Activated CD8-positive, alpha-beta T cell treated with anti-CD3 and anti-CD28 coated beads, Interleukin-2, amount 10 ng/mL, durations not matched to agents 7 days and 5 days (primary cell): ENCODE measurements around the gene DMRT1. TPM values are rescaled to one million over a fixed set of nuclear protein-coding genes. Genes with fewer than 3 reads are reported as not detected.
"Not testable (repeated sequence)": the region's sequence is repeated elsewhere in the genome, so short reads cannot be mapped to it uniquely, and the experiment has no call there.

Experiments used
- ATAC-seq: fragments of 150-1000 bp; cut with Tn5 transposase; one replicate; pipeline ENCODE4 v1.10.0; 2021; ENCODE audit warnings: moderate library complexity
- CTCF ChIA-PET: fragments of 350-600 bp; sonication (Branson Sonifier 250); formaldehyde crosslinking; loops from one replicate; lab custom pipeline; 2021; ENCODE audit warnings: antibody characterized with exemption; lab: Charles Lee
- POLR2A ChIA-PET: fragments of 350-600 bp; sonication (Branson Sonifier 250); formaldehyde crosslinking; loops from one replicate; lab custom pipeline; 2021; ENCODE audit warnings: antibody characterized with exemption; lab: Charles Lee
- DNase-seq: peaks from one replicate; pipeline ENCODE4 v3.0.0-alpha.2; 2020
- H3K27ac Mint-ChIP-seq: one replicate; pipeline ENCODE4 v1.8.0; 2021; ENCODE audit warnings: mild to moderate bottlenecking, mixed read lengths
- H3K27me3 Mint-ChIP-seq: one replicate; pipeline ENCODE4 v1.8.0; 2021; ENCODE audit warnings: low read depth, mixed read lengths
- H3K36me3 Mint-ChIP-seq: one replicate; pipeline ENCODE4 v1.8.0; 2021; ENCODE audit warnings: low read depth, mixed read lengths
- H3K4me1 Mint-ChIP-seq: one replicate; pipeline ENCODE4 v1.8.0; 2021; ENCODE audit warnings: low read depth, mixed read lengths
- H3K4me3 Mint-ChIP-seq: one replicate; pipeline ENCODE4 v1.8.0; 2021; ENCODE audit warnings: mild to moderate bottlenecking, mixed read lengths
- H3K9me3 Mint-ChIP-seq: one replicate; pipeline ENCODE4 v1.8.0; 2022; ENCODE audit warnings: mixed read lengths; ENCODE audit not compliant: insufficient read depth
- total RNA-seq, 2 experiments: library from RNA; stranded (reverse); gene quantifications; one replicate each; pipeline ENCODE4 v1.2.3, GENCODE V29; 2021

DMRT1 gene
- total RNA-seq, 2 experiments from 2014 or later = not detected

DNA sequence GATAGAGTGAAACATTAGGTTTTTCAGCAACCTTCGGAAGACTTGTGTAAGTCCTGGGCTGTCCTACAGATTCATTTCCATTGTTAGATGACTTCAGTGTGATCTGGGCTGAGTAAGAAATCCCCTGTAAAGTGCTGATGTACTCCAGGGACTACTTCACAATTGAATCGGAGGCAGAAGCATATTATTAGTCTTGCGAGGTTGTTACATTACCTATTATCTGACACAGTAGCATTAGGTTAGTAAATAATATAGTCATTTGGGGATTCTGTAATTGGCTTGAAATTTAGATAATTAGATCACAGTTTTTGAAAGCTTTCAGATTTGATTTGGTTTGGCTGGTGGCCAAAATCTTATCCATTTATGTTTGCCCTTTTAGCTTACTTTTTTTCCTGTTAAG, 62.4 kb downstream of the DMRT1 start:
- CTCF ChIA-PET = interaction anchor here (1.1 kb wide), 1 partner anchor 101 kb away, joined by 4 read pairs; no protein-coding TSS in a partner anchor
- peaks cover 49% of the 10 kb centered on the region for H3K27me3 Mint-ChIP-seq

DNA sequence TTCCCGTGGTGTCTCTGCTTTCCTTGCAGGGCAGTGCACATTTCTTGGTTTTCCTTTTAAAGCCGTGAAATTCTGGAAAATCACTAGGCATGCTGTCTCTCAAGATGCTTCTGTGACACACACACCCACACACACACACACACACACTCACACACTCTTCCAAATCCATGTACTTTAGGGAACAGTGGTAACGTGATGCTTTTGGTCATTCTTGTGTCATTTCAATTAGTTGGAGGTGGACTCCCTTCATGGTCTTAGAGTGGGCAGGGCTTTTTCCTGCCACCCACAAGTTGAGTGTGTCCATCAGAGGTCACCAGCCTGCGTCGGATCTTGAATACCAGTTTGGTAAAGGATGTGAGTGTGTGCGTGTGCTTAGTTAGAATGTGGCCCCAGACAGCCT, 64.4 kb downstream of the DMRT1 start:
- Mint-ChIP-seq H3K36me3 (no peaks in the 10 kb centered on the region), H3K4me3 (no peak overlapping the region), H3K4me1 (no peaks in the 10 kb centered on the region), H3K27ac (no peak overlapping the region), H3K27me3 (peaks cover 45% of the 10 kb centered on the region), H3K9me3 (no peaks in the 10 kb centered on the region)
- ChIA-PET POLR2A (no interaction called here), CTCF (no interaction called here)
- DNase-seq (no peak), ATAC-seq (no peak)

More for the DNA sequence above, 62.4 kb downstream of the DMRT1 start:
- peaks cover 8% of the 10 kb centered on the region for H3K4me1 Mint-ChIP-seq
- POLR2A ChIA-PET = no interaction called here
- no peaks in the 10 kb centered on the region for H3K36me3 Mint-ChIP-seq
- no peak overlapping the region for H3K4me3 Mint-ChIP-seq
- DNase-seq (no peak), ATAC-seq (no peak)
- H3K9me3 Mint-ChIP-seq = no peaks in the 10 kb centered on the region
- no peak overlapping the region for H3K27ac Mint-ChIP-seq

DNA sequence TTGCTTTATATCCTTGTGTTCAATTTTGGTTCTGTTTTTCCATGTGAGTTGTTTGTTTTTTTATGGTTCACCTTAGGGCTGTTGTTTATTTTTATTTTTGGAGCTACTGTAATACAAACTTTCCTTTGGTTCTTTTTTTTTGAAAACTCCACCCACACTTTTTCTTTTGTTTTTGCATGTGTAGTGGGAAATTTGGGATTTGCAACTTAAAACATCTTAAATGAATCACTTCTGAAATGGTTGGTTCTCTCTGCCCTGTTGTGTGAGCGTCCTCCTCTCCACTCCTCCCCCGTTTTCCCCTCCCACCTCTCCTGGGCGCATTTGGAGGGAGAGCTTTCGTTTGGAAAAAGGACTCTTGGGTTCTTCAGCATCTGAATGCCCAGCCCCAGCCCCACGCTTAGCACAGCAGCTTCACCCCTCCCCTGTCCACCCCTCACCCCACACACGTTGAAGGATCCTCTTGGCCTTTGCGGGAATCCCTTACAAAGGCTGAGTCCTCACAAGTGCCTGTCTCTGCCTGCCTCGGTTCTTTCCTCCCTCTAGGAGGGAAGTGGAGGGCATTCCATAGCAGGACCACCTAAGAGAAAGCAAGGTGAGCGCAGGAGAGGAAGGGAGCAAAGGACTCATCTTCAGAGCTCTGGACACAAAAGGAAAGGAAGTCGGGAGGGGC, 67.2 kb downstream of the DMRT1 start:
- no peaks in the 10 kb centered on the region for H3K4me1 Mint-ChIP-seq
- POLR2A ChIA-PET = interaction anchor here (0.6 kb wide), 1 partner anchor 32 kb away, joined by 3 read pairs; no protein-coding TSS in a partner anchor
- DNase-seq = no peak
- H3K27me3 Mint-ChIP-seq = peaks cover 46% of the 10 kb centered on the region
- H3K9me3 Mint-ChIP-seq = no peaks in the 10 kb centered on the region
- no peaks in the 10 kb centered on the region for H3K36me3 Mint-ChIP-seq
- CTCF ChIA-PET = no interaction called here
- no peak for ATAC-seq
- H3K4me3 Mint-ChIP-seq = no peak overlapping the region
- H3K27ac Mint-ChIP-seq = no peak overlapping the region

DNA sequence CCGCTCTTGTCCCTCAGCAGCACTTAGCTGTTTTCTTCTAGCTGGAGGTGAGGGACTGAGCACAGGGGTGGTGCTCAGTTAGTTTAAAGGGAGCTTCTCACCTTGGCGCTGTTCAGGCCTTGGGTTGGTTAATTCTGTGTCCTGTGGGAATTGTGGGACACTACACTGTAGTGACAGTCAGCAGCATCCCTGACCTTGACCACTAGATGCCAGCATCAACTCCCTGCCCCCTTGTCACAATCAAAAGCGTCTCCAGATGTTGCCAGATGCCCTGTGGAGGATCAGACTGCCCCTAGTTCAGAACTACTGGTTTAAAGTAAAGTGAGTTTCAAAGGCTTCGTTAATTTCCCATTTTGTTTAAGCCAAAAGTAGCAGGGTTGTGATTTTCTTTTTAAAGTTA, 69.5 kb downstream of the DMRT1 start:
- no peak for DNase-seq
- Mint-ChIP-seq H3K9me3 (no peaks in the 10 kb centered on the region), H3K4me1 (no peaks in the 10 kb centered on the region), H3K27me3 (peaks cover 31% of the 10 kb centered on the region), H3K27ac (no peak overlapping the region), H3K4me3 (no peak overlapping the region), H3K36me3 (no peaks in the 10 kb centered on the region)
- ATAC-seq = no peak
- ChIA-PET CTCF (no interaction called here), POLR2A (no interaction called here)

DNA sequence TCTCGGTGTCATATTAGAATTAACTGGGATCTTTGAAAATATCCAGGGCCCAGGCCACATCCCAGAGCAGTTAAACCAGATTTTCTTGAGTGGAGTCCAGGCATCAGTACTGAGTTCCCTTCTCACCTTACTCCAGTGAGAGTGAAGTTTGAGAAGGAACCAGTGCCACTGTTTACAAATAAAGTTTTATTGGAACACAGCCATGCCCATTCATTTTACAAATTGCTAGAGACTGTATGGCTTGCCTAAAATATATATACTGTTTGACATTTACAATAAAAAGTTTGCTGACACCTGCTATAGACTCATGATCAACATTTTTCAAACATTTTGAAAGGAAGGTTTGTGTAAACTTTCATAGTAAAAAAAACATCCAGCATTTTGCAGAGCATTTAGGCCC, 71.3 kb downstream of the DMRT1 start:
- ATAC-seq = no peak
- no peaks in the 10 kb centered on the region for H3K4me1 Mint-ChIP-seq
- DNase-seq = no peak
- peaks cover 24% of the 10 kb centered on the region for H3K27me3 Mint-ChIP-seq
- H3K27ac Mint-ChIP-seq = no peak overlapping the region
- H3K36me3 Mint-ChIP-seq = no peaks in the 10 kb centered on the region
- CTCF ChIA-PET = interaction anchor here (1.0 to 1.1 kb wide), 2 partner anchors 16 to 97 kb away, joined by 3 read pairs; no protein-coding TSS in a partner anchor
- POLR2A ChIA-PET = no interaction called here
- H3K4me3 Mint-ChIP-seq = no peak overlapping the region
- no peaks in the 10 kb centered on the region for H3K9me3 Mint-ChIP-seq

DNA sequence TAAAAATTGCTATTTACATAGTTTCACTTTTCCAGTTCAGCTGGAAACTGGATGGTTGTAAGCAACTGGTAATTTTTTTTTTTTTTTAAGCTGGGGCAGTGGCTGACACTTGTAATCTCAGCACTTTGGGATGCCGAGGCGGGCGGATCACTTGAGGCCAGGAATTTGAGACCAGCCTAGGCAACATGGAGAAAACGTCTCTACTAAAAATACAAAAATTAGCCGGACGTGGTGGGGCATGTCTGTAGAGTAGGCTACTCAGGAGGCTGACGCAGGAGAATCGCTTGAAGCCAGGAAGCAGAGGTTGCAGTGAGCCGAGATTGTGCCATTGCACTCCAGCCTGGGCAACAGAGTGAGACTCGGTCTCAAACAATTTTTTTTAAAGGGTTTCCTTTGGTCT, 72.0 kb downstream of the DMRT1 start:
- ATAC-seq, POLR2A ChIA-PET: not testable (repeated sequence)

DNA sequence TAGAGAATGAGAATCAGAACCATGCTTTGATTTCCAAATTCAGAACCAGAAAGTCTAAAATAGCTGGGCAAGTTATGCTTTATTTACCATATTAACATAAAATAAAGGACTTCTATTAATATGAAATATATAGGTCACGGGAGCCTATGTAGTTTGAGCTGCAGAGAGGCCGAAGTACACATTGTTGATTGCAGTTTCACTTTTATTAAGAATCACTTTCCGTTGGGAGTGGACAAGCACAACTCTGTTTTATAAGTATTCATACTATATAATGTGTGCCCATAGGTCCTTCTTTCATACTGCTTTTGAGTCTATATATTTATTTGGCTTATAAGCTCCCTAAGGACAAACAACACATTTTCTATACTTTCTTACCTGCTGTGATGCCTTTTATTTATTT, 76.2 kb downstream of the DMRT1 start:
- H3K27ac Mint-ChIP-seq = no peak overlapping the region
- H3K4me1 Mint-ChIP-seq = no peaks in the 10 kb centered on the region
- POLR2A ChIA-PET = no interaction called here
- DNase-seq (no peak), ATAC-seq (no peak)
- peaks cover 6% of the 10 kb centered on the region for H3K27me3 Mint-ChIP-seq
- CTCF ChIA-PET = interaction anchor here (2.0 kb wide), 1 partner anchor 10 kb away, joined by 7 read pairs; no protein-coding TSS in a partner anchor
- no peak overlapping the region for H3K4me3 Mint-ChIP-seq
- H3K9me3 Mint-ChIP-seq = no peaks in the 10 kb centered on the region
- H3K36me3 Mint-ChIP-seq = no peaks in the 10 kb centered on the region

More for the DNA sequence above, 72.0 kb downstream of the DMRT1 start:
- not testable (repeated sequence) for H3K36me3 Mint-ChIP-seq, H3K4me1 Mint-ChIP-seq, H3K9me3 Mint-ChIP-seq, H3K27ac Mint-ChIP-seq, H3K4me3 Mint-ChIP-seq, DNase-seq
- H3K27me3 Mint-ChIP-seq = peaks cover 19% of the 10 kb centered on the region
- CTCF ChIA-PET = interaction anchor here (1.0 kb wide), 1 partner anchor 15 kb away, joined by 3 read pairs; no protein-coding TSS in a partner anchor

DNA sequence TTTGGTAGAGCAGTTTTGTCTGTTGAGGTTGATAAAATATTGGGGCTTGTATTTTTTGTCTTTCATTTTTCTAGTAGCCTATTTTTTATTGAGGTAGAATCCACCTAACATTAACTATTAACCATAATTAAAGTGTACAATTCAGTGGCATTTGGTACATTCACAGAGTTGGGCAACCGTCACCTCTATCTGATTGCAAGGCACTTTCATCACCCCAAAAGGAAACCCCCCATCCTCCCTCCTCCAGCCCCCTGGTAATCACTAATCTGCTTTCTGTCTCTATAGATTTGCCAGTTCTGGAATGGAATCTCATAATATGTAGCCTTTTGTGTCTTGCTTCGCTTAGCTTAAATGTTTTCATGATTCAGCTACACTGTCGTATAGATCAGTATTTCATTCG, 79.4 kb downstream of the DMRT1 start:
- no peaks in the 10 kb centered on the region for H3K9me3 Mint-ChIP-seq
- no peak overlapping the region for H3K4me3 Mint-ChIP-seq
- ATAC-seq (no peak), DNase-seq (no peak)
- no peaks in the 10 kb centered on the region for H3K4me1 Mint-ChIP-seq
- H3K27me3 Mint-ChIP-seq = peaks cover 6% of the 10 kb centered on the region
- H3K36me3 Mint-ChIP-seq = no peaks in the 10 kb centered on the region
- no peak overlapping the region for H3K27ac Mint-ChIP-seq
- ChIA-PET POLR2A (no interaction called here), CTCF (no interaction called here)

DNA sequence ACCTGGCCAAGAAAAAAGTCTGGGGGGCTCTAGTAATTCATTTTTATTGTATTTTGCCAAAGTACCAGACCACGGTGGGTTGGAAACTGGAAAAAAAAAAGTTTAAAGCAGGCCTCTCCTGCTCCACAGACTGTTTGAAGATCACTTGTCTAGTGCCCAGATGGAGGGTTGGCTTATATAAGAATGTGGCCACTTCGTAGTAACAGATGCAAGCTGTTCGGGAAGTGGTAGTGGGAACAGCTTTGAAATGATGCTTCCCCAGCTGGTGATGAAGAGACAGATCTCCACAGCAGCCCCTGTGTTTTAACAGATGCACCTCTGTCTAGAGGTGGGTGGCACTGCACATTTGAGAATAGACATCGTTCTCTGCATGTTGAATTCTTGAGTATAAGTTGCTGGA, 80.7 kb downstream of the DMRT1 start:
- POLR2A ChIA-PET = no interaction called here
- H3K9me3 Mint-ChIP-seq = no peaks in the 10 kb centered on the region

DNA sequence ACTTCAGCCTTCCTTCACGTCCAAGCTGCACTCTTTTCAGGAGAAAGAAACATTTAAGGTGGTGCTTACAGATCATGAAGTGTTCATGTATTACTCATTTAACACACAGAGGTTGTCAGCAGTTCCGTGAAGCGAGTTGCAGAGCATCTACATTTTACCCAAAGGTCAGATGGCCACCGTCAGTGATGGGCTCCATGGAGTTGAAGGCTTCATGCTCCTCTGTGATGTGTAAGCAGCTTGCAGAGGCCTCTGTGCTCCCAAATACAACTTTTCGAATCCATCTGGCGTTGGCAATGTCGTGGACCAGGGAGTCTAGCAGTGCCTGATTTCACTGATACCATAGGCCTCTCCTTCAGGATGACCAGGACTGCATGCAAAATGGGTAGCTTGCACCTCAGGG, 81.2 kb downstream of the DMRT1 start:
- Mint-ChIP-seq H3K4me1 (no peaks in the 10 kb centered on the region), H3K9me3 (no peaks in the 10 kb centered on the region), H3K27me3 (peaks cover 5% of the 10 kb centered on the region), H3K36me3 (no peaks in the 10 kb centered on the region), H3K27ac (no peak overlapping the region), H3K4me3 (no peak overlapping the region)
- no peak for DNase-seq
- CTCF ChIA-PET = no interaction called here
- no peak for ATAC-seq
- POLR2A ChIA-PET = no interaction called here

More for the DNA sequence above, 80.7 kb downstream of the DMRT1 start:
- CTCF ChIA-PET = no interaction called here
- H3K4me1 Mint-ChIP-seq = no peaks in the 10 kb centered on the region
- no peak overlapping the region for H3K4me3 Mint-ChIP-seq
- ATAC-seq = no peak
- H3K27me3 Mint-ChIP-seq = peaks cover 8% of the 10 kb centered on the region
- H3K27ac Mint-ChIP-seq = no peak overlapping the region
- DNase-seq = no peak
- no peaks in the 10 kb centered on the region for H3K36me3 Mint-ChIP-seq

DNA sequence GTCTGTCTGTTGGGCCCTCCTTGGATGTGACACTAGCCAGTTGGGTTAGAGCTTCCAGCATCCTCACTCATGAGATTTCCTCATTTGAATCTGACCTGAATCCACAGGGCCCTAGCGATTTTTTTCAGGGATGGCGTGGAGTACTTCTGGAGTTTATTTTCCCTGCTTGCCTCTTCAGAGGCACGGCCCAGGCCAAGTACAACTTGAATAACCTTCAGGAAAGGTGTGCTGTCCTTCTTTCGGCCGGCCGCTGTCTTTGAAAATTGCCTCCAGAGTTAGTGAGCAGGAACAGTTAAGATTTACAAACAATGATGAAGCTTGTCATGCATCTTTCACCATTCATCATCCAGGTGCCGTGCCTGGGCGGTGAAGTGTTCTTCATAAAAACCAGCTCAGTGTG, 85.5 kb downstream of the DMRT1 start:
- no peak overlapping the region for H3K27ac Mint-ChIP-seq
- no peaks in the 10 kb centered on the region for H3K4me1 Mint-ChIP-seq
- peaks cover 8% of the 10 kb centered on the region for H3K27me3 Mint-ChIP-seq
- no peak overlapping the region for H3K4me3 Mint-ChIP-seq
- no peaks in the 10 kb centered on the region for H3K36me3 Mint-ChIP-seq
- ATAC-seq (no peak), DNase-seq (no peak)
- POLR2A ChIA-PET = no interaction called here
- no peaks in the 10 kb centered on the region for H3K9me3 Mint-ChIP-seq
- CTCF ChIA-PET = interaction anchor here (0.9 to 2.0 kb wide), 4 partner anchors 8 to 82 kb away, joined by 3 to 7 read pairs (median 6); no protein-coding TSS in a partner anchor

DNA sequence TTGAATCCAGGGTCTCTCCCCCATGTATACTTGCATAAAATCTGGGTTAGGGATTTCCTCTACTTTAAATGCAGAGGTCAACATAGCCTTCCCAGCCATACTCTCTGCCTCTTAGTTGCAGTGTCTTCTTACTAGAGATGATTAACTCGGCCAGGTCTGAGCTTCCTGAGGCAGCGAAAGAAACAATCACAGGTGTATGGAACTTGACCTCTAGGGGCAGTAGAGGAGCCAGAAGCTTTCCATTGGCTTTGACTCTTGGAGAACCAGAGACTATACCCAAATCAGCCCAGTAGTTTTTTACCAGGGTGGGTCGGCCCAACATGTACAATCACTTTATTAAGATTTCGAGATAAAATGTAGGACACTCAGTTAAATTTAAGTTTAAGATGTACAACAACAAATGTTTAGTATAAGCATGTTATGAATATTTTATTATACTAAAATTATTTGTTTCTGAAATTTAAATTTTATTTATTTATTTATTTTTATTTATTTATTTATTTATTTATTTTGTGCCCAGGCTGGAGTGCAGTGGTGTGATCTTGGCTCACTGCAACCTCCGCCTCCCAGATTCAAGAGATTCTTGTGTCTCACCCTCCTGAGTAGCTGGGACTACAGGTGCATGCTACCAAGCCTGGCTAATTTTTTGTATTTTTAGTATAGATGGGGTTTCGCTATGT, 87.0 kb downstream of the DMRT1 start:
- CTCF ChIA-PET = interaction anchor here (1.0 to 2.0 kb wide), 8 partner anchors 10 to 81 kb away, joined by 3 to 7 read pairs (median 4); no protein-coding TSS in a partner anchor
- DNase-seq = no peak
- POLR2A ChIA-PET = no interaction called here

More for the DNA sequence above, 87.0 kb downstream of the DMRT1 start:
- no peaks in the 10 kb centered on the region for H3K36me3 Mint-ChIP-seq
- no peaks in the 10 kb centered on the region for H3K9me3 Mint-ChIP-seq
- ATAC-seq = no peak
- peaks cover 7% of the 10 kb centered on the region for H3K27me3 Mint-ChIP-seq
- H3K4me1 Mint-ChIP-seq = no peaks in the 10 kb centered on the region
- H3K4me3 Mint-ChIP-seq = no peak overlapping the region
- no peak overlapping the region for H3K27ac Mint-ChIP-seq
